Loucy (cell line): Measurements from ENCODE around the gene KIAA2012.

ENCODE experiments used
- CTCF ChIP-seq: fragments of 200-600 bp; sonication (generic); conservative IDR thresholded peaks from 2 replicates; pipeline ENCODE4 v1.5.1; 2014; ENCODE audit warnings: mild to moderate bottlenecking, antibody characterized with exemption, low read length
- EZH2phosphoT487 ChIP-seq: fragments of 200-600 bp; IDR thresholded peaks from 2 replicates; pipeline ENCODE4 v1.6.1; 2018; ENCODE audit warnings: antibody characterized with exemption, mild to moderate bottlenecking, moderate library complexity, borderline replicate concordance

- TF ChIP-seq CTCF = no peak
- TF ChIP-seq EZH2phosphoT487 = no peak
Measured at GRCh38 chr2:202152104-202152715, 79.2 kb downstream of the KIAA2012 start.
